SW 1271 (cell line): ENCODE data around the gene RHOG.

Experiments
- DNase-seq, 2 experiments: peaks; one replicate each; lab custom pipeline; 2025; lab: John Stamatoyannopoulos, UW

The RHOG gene

DNA sequence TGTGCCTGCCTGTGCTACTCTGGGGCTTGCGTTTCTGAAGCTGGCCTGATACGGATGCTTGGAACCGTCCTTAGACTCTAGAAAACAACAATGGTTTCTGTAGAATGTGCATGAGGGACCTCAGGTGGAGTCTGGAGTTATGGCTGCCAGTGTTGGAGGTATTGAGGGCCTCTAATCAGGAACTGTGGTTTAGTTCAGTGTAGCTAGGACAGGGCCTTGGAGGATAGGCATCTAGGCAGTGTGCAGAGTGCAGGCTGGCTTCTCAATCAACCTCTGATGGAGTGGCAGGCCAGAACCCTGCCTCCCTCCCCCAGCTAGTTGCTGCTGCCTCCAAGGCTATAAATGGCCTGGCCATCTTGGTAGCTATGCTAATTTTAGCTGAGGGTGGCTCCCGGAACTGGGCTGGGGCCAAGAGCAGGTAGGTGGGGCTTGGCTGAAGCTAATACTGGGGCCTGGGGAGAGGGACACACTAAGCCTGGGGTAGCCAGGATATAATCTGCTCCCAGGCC is 18.7 kb upstream of the RHOG start:
- DNase-seq = no peak

DNA sequence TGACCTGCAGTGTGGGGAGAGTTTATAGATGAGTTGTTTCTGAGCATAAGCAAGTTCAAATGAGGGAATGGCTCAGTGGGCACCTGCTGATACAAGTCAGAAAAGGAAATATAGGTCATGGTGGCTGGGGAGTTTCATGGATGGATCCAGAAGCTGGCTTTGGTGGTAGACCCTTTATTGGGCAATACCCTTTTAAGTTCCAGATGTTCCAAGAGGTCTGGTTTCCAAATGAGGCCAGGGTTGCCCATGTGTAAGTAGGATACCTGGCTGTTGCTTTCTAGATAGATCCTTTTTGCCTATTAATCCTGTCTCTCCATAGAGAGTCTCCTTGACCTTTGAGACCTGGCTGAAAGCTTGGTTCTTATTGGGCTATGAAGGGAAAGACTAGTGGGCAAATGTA is 16.9 kb upstream of the RHOG start:
- no peak for DNase-seq

DNA sequence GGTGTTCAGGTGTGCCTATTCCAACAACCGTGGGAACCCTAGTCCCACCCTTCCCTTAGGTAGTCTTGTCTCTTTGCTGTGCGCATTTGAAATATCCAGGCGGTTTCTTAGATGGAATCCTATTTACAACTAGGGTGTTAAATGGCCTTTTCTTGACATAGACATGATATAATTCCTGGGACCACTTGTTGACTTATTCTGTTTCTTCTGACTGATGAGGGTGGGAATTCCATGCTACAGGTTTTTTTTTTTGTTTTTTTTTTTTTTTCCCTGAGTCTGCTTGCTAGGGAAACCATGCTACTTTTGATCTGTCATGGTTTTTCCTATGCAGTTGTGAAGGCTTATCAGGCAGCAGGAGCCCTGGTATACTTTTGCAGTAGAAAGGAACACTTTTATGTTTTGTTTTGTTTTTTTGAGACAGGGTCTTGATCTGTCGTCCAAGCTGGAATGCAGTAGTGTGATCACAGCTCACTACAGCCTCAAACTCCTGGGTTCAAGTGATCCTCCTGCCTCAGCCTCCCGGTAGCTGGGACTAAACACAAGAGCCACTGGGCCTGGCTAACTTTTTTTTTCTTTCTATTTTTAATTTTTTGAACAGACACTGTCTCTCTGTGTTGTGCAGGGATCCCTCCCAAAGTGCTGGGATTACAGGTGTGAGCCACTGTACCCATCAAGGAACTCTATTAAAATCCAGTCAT is 16.2 kb upstream of the RHOG start:
- no peak for DNase-seq

- DNase-seq = peak in 1 of 2 experiments; percentile 45
Observed at GRCh38 chr11:3855808-3856491, 15.2 kb upstream of the RHOG start.

DNA sequence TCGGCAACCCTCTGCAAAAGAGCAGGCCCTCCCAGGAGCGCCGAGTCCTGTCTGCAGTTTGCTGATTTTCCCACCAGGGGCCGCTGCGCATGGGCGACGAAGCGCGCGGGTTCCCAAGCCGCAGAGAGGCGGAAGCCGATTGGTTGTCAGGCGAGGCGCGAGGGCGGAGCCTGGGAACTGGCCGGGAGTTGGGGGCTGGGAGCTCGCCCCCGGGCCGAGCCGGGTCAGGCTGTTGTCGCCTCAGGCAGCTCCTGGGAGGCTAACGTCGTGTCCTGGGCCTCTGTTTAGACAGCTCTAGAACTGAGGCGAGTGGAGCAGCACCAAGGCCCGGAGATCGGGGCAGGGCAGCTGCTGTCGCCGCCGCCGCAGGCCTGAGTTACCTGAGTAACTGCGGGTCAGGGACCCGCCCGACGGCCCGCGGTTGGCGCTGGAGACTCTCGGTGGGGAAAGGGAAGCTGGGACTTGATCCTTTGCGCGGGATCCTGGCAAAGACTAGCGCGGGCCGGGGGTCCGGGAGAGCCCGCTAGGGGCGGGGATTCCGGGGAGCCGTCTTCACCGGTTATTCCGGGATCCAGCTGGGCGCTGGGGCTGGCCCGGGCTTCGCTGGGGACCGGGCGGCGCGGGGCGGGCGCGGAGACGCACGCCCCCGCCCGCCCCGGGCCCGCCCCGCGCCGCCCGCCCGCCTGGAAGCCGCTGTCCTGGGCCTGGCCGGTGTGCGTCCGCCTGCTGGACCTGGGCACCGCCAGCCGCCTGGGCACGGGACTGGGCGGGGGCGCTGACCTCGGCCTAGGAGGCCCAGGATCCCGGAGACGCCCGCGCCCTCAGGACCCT is 14.4 kb upstream of the RHOG start, which contains the start of gene STIM1:
STIM1 (plus strand) TSS at position 688 of the 831 bp plus-strand sequence. CDS start 607 bp downstream, outside the sequence.
- DNase-seq = peak; percentile 81 to 89

DNA sequence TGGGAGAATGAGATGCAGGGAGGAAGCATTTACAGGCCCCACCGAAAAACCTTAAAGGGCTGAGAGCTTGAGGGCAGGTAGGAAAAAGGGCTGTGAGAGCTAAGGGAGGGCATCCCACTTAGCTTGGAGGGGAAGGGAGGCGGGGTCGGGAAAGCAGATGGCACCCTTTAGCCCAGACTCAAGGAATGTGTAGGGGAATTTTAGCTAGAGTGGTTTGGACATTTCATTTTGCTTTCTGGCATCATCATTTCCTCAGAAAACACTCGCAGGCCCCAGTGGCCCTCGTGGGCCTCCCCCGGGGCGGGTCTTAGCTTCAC is 13.9 kb upstream of the RHOG start:
- no peak for DNase-seq

DNA sequence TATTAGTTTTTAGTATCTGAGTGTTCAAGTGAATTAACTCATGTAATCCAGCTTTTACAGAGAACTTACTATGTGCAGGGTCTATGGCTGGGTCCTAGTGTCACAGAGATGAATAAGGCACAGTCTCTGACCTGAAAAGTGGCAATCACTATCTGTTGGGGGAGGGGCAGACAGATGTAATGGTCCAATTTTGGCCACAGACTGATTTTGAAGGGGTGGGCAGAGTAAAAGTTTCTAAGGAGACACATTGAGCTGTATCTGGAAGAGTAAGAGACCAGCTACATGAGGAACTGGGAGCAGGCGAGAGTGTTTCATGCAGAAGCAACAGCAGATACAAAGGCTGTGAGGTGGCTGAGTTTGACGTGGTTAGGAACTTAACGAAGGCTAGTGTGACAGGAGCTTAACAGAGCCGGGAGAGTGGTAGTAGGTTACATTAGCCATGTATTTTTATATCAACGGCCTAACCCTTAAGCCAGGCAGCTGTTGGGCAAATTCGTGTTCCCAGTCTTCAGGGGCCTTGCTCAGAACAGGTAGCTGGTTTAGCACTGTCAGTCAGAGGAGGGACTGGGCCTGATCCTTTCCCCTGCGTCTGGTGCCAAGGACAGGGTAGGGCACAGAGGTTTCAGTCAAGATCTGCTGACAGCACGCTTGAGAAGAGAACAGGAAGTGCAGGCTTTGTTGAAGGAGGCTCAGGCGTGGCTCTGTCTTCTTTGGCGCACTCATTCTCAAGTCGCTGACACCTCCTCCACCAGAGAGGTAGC is 13.3 kb upstream of the RHOG start:
- DNase-seq = no peak

DNA sequence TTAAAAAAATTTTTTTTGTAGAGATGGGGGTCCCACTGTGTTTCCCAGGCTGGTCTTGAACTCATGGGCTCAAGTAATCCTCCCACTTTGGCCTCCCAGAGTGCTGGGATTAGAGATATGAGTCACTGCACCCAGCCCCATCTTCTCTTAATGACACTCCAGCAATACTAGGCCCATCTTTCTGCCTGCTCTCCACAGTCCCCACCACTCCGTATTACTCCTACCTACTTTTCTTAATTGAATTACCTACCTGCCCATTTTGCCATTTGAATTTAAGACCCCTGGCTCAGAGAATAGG is 12.7 kb upstream of the RHOG start:
- DNase-seq = no peak

DNA sequence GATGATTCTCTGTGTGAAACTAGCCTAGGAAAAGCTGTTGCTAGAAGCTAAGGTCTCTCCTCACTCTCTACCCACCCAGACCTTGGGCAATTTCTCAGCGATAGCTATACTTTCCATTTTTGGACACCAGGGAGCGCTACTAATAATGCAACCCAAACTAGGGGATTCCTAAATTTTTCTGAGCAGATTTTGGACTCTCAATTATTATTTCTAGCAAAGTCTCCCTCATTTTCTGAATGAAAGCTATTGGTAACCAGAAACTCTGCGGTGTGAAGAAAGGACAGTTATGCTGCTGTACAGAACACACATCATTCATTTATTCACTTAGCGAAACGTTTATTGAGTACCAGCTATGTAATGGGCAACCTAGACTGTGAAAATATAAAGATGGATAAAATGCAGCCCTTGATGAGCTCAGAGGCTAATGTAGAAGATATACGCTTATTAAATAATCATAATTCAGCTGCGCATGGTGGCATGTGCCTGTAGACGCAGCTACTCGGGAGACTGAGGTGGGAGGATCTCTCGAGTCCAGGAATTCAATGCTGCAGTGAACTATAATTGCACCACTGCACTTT is 8.6 kb upstream of the RHOG start:
- DNase-seq = peak in 1 of 2 experiments; percentile 22

- no peak for DNase-seq
Observed at GRCh38 chr11:3845670-3846069, 4.9 kb upstream of the RHOG start.

DNA sequence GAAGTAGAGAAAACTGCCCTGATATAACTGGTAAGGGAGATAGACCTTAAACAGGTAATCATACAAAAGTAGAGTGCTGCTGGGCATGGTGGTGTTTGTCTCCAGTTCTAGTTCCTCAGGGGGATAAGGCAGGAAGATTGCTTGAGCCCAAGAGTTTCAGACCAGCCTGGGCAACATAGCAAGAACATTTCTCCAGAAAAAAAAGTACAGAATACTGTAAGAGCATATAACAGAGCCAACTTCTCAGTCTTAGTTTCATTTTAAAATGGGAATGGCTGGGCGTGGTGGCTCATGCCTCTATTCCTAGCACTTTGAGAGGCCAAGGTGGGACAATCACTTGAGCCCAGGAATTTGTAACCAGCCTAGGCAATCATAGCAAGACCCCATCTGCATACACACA is 4.5 kb upstream of the RHOG start:
- no peak for DNase-seq

DNA sequence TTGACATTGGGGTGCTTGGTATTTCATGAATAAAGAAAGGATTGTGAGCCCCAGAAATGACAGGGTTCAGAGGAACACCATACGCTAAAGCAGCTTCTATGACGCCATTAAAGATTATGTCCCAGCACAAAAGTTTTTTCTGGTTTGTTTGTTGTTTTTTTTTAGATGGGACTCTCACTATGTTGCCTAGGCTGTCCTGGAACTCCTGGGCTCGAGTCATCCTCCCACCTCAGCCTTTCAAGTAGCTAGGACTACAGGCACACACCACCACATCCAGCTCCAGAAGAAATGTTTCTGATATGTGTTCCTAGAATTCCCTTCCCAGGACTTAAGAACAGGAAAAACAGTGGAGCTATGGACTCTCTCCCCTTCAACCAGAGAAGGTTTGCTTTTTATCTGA is 2.6 kb upstream of the RHOG start:
- no peak for DNase-seq

DNA sequence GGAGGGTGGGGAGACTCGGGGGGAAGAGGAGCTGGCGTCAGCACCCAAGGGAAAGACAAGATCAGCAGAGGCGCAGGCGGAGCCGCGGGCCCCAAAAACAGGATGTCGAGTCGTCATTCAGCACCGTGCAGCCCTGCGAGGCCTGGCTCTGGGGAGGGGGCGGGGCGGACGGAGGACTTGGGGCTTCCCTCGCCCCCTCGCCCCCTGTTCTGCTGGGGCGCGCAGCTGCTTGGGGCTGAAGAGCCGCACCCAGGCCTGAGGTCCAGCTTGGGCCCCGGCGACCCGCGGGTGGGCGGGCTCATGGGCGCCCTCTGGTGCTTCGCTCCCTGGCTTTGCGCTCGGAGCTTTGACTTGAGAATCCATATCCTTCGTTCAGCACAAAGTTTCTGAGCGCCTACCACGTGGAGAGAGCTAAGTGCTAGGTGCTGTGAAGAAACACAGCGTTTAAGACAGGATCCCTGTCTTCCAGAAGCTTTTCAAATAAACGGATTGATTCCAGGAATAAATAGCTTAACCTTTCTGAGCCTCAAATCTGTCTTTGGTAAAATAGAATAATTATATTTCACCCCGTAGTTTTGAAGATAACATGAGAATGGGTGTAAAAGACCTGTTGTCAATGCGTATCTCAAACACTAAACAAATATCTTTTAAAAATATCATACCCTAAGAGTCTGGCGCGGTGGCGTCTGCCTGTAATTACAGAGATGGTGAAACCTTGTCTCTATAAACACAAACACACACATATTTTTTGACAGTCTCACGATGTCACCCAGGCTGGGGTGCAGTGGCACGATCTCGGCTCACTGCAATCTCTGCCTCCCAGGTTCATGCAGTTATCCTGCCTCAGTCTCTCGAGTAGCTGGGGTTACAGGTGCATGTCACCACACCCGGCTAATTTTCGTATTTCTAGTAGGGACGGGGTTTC is 929 bp upstream of the RHOG start:
- peak; percentile 56 to 83 for DNase-seq

DNA sequence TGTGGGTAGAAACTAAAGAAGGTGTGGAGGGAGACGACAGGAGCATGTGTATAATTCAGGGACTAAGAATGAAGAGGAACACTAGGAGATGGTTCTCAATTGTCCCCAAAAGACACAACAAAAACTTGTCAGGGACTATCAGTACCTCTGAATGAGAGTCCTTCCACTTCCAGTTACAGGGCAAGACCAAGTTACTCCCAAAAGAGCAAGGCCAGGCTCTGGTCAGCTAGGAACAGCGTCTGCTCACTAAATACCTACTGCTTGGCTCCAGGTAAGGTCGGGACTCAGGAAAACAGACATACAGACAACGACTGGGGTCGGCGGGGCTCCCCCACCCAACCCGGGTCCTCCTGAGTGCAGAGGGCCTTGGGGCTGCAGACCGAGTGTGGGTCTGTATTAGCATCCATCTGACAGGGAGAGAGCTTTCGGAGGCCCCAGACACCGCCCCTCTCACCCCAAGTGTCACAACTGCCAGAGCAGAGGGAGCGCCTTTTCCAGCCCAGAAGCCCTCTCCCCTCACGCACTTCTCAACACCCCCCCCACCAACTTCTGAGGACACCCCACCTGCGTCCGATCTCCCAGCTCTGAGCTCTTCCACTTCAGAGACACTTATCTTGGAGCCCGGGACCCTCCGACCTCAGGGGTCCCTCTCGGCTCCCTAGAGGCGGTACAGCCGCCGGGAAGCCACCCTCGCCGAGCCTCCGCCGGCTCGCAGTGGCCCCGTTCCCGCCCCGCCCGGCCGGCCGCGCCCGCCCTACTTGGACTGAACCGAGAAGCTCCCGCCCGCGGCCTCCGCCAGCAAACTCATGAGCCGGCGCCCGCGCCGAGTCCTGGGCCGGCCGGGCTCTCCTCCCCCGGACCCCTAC is 522 bp downstream of the RHOG start:
- peak in 1 of 2 experiments; percentile 20 for DNase-seq

- no peak for DNase-seq
Observed at GRCh38 chr11:3838504-3838903, 2.3 kb downstream of the RHOG start.

- no peak for DNase-seq
Observed at GRCh38 chr11:3837793-3838192, 3.0 kb downstream of the RHOG start.

- DNase-seq = no peak
Observed at GRCh38 chr11:3836903-3837302, 3.9 kb downstream of the RHOG start.

DNA sequence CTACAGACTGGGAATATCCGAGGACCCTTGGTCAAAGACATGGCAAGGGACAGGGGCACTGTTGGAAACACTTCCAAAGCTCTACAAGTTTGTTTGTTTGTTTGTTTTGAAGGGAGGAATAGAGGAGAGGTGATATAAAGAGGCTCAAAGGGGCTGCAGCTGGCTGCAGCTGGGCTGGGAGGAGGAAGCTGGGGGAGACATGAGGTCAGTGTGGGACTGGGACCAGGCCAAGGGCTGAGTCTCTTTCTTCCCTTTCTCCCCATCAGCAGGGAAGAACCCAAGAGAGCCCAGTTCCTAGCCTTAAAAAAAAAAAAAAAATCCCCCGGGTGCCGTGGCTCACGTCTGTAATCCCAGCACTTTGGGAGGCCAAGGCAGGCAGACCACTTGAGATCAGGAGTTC is 5.0 kb downstream of the RHOG start:
- no peak for DNase-seq

DNA sequence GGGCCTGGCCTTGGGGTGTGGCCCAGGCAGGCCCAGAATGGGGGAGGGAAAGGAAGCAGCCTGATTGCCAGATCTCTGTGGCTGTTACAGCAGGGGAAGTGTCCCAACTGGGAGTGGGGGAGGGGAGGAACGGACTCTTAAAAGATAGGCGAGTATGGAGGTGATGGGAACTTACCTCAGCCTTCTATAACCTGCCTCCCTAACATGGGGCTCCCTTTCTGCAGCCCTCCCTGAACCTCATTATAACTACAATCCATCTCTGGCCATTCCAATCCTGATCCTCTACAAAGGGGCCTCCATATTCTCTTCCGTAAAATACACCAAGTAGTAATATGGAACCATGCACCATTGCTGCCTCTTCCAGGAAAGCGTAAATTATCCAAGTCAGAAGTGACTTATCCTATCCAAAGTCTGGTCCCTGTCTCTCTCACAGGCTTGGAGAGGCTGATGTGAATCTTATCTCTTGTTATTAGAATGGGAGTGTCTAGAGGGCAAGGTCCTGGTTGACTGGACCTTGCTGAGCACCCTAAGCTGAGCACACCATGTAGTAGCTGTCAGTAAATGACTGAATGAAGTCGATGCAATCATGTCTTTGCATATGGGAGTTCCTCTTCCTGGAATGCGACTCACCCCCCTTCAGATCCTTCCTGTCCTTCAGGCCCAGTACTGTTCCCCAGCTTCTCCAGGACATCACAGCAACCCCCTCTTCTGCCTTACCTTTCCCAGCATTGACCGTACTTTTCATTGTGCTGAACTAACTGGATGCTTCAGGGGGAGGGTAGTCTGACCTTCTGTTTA is 5.9 kb downstream of the RHOG start:
- DNase-seq = no peak
